ENCODE data around the gene IKZF5.

DNA sequence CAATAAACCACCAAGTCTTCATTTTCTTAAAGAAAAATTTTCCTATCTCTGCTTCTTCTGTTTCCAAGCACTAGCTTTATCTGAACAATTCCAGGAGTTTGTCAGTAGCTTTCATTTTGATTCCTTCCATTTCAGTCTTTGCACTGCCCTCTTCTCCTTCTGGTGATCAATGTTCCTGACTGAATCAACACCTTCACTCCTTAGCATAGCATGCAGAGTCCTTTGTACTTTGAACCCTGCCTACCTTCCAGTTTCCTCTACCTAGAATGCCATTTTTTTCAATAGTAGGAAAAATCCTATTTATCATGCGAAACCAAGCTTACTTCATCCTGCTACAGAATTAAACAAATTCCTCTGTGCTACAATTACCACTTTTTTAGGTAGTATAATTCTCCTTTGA is 52.7 kb downstream of the IKZF5 start:
- TF ChIP-seq POLR2A (IDR thresholded peaks at IDR 0.05; ENCODE audit: low read length) (no peak), GATA1 (IDR thresholded peaks at IDR 0.05; ENCODE audit: low read depth, low read length) (no peak)

Data from erythroblast (primary cell).